ENCODE measurements around the gene CYB561.

GRCh38 chr17:63492940-63493339 lies 46.8 kb upstream of the CYB561 start:
- TF ChIP-seq EZH2 (IDR thresholded peaks at IDR 0.05; ENCODE audit: insufficient read depth, poor library complexity, severe bottlenecking), result no peak
- TF ChIP-seq EZH2phosphoT487 (IDR thresholded peaks at IDR 0.05; ENCODE audit: insufficient read depth, low read depth), result no peak

Data from GM23248 (cell line).